HG03045 (cell line): ENCODE results near the gene SMIM21.

Experiments used
- ATAC-seq: cut with Tn5 transposase; IDR thresholded peaks from one replicate; pipeline ENCODE4 v1.9.1; 2021; ENCODE audit warnings: mild to moderate bottlenecking, moderate library complexity; ENCODE audit not compliant: unreplicated experiment

The SMIM21 gene

DNA sequence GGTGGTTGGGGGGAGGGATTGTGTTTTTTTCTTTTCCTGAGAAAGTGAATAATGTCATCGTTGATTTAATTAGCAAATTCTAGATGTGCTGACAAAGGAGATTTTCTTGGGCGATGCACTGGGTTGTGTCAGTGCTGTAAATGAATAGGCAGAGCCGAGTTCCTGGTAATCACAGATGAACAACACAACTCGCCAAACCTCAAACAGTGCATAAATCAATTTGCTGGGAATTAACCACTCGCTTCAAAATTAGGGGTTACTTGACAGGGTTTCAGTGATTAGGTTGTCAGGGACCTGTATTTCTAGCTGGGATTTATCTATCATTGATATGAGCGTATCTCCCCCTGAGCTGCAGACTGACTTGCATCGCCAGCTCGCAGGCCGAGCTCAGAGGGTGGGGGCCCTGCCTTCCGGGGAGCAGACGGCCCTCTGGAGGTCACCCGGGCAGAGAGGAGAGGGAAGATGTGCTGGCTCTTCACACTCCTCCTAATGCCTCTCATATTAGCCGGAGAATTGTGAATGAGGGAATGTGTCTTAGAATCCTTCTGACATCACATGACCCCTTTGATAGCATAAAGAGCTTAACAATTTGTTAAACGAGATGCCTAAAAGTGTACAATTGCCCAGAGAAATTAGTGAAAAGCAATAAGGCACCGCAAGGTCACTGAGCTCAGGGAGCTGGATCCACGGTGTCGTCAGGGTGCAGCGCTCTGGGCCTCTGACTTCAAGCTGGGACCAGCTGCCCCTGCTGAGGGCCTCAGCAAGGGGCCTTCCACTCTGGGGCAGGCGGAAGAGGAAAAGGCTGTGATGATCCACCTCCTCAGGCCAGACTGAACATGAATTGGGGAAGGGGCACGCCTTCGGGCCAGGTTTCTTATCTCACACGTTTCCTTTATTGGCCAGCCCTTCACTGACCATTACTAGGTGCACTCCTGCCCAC lies 48.9 kb downstream of the SMIM21 start:
- no peak for ATAC-seq

DNA sequence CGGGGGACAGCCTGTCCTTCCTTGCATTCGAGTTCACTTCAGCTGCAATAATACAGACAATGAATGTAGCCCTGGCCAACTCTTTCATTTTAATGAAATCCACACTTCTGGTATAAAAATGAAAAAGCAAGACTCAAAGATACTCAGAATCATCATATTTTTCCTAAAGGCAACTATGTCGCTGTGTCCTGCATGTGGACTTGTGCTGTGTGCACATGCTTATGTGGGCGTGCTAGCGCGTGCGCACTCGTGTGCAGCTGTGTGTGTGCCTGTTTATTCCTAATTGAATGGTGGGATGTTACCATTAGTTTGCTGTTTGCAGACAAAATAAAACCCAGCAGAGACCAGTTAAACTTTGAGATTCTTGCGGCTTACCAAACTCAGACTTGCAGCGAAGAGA lies 49.6 kb downstream of the SMIM21 start:
- ATAC-seq, result no peak

DNA sequence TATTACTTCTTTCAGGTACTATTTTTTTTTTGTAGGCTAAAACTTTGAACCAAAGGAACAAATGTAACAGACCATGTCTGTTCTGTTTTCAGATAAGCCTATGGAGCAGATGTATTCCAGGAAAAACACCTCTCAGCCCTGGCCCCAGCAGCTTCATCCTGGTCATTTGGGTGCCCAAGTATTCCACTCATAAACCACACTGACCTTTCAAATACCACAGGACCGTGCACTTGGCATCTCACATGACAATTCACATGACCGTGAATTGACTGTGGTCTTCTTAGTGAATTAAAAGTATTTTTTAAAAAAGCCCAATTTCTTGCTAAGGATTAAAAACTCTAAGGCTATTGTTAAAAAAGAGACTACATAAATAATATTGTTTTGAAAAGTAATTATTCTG lies 50.2 kb downstream of the SMIM21 start:
- no peak for ATAC-seq

DNA sequence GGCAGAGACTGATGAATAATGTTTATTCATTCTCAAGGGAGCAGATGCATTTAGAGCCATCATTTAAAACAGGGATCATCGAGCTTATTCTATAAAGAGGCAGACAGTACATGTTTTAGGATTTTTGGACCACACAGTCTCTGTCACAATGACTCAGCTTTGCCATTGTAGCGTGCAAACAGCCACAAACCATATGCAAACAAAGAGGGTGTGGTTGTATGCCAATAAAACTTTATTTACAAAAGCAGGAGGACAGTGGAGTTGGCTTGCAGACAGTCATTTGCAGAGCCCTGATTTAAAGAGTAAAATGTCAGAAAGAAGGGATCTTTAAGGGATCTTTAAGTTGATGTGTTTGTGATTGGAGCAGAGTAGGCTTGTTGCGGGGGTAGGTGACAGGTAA lies 51.5 kb downstream of the SMIM21 start:
- no peak for ATAC-seq

DNA sequence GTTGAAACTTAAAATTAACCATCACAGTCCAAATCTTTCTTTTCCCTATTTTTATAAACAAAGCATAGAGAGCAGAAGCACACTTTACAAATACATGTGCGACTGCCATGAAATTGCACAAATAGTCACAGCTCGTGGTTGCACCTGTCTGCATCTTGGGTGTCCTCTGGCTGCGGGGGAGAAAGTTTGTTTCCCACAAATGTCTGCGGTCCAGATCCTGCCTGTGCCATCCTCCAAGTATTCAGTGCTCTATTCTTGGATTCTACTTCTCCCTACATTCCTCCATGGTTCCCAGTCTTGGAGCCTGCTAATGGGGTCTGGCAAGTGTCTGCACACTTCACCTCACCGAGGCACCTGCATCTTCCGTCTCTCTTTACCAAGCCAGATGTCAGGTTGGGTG lies 52.2 kb downstream of the SMIM21 start:
- no peak for ATAC-seq

DNA sequence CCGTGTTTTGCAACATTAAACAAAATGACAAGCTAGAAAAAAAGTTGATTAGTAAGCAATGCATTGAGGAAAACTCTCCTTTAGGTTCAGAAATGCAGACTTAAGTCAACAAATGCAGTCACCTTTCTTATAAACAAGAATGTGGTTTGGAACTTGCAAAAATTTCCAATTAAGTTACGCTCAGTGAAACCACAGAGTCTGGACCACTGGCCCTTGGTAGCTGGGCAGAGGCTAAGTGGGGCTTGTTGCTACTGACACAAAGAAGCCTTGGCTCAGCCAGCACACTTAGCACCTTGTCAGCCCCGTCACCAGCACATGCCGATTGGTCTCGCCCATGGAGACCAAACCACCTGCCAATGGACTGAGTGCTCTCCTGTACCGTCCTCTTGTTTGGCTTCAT lies 53.0 kb downstream of the SMIM21 start:
- ATAC-seq, result no peak

DNA sequence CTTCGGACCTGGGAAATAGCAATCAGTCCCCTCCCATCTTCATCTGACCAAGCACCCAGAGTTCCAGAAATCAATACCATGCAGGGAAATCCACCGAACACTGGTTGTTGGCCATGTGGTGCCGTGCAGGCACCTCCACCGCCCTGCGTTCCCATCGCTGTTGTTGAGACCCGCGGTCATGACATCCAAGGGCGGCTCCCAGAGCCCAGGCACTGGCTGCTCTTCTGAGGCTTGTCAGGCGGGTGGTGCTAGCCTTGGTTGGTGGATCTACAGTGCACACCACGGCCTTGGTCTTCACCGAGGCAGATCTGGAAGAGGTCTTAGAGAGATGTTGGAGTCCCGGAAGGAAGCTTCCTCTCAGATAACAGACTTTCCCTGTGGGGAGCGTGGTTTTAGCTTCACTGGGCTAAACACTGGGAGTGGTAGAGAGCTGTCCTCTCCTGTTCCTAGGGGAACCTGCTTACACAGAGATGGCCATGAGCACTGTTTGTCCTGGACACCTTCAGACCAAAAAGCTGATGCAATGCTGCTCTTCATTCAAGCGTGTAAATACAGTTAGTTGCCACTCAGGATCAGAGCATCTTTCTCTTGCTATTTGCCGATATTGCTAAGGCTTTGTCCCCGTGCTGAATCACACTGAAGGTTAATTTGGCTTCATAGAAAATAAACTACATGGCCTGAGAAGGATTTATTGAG lies 58.3 kb downstream of the SMIM21 start:
- no peak for ATAC-seq

DNA sequence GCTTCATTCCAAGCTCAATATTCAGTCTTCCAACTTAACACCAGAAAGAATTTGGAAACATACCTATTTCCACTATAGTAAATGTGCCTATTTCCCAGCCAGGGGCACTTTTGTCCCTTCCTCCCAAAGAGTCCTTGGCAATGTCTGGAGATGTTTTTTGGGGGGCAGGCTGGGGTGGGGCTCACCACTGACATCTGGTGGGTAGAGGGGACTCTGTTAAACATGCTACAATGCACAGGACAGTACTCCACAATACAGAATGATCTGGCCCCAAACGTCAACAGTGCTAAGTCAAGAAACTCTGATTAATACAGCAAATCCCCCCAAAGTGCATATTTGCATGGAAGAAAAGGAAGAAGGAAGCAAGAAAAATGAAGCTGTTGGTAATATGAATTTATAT lies 61.7 kb downstream of the SMIM21 start:
- no peak for ATAC-seq

DNA sequence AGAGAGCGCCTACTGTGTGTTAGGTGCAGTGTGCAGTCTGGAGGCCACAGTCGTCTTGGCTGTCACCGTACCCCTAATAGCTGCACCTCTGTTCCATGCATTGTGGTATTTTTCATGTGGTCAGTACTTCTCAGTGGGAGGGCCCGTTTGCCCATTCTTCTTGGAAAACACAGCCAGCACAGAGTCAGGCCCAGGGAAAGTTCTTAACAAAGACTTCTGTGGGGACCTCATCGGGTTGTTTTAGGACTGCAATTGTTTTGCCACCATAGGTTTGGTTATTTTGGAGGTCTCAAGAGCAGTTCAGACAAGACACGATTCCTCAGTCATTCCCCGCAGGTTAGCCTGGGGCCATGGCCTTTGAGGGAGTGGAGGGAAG lies 62.3 kb downstream of the SMIM21 start:
- no peak for ATAC-seq

DNA sequence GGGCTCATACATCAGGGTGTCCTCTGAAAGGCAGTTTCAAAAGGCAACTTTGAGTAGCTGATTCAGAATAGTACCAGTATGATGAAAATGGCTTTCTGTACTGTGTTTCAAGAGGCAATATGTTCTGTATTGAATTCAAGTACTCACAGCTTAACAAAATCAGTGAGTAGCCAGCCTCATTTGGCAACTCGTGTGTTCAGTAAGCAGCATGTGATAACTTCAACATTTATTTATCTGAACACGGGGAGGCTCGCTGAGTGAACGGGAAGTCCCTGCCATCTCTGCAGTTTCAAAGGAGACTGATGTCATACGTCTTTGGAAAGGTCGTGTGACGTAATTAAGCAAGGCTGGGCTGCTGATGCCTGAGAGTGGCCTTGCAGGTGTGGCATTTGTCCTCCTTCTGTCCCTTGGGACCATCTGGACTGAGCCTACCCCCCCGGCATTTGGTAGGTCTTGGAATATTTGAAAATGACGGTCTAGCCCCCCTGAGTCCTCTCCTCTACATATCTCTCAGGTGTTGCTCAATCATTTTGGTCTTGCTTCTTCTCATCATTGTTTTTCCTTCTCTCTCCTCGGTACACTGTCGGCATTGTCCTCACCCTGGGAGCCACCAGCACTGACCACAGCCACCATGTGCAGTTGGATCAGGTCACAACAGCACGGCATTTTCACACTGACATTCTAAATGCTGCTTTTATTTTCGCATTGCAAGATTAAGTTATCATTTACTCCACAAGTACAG lies 62.8 kb downstream of the SMIM21 start:
- ATAC-seq, result no peak

DNA sequence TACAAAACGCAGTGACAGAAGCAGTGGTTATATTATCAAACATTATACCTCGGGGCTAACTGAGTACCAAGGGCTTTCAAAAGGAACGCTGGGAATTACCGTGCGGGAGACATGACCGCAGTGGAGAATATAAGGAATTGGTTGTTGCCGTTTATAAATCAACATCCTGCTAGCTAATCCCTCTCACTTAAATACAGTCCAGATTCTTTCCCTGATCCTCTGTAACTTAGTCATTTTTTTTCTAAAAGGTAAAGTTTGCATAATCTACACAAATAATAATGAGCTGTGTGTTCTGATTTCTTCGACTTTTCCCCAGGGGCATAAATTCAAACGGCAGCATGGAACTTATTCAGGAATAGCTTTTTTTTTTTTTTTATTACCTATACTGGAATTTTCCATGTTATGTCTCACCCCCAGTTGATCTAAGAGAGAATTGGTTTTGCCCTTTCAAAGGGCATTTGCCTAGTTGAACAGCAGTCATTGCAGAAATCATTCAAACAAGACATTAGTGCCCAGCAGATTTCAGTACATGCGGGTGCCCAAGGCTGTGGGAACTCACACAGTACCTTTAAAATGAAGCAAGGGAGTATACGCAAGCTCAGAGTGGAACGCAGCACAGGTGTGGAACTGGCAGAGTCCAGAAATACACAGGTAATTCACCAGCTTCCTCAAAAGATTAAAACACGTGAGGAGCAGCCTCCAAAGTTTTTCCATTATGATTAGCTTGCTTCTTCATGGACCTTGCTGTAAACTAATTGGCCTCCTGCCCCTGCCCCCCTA lies 63.9 kb downstream of the SMIM21 start:
- no peak for ATAC-seq

DNA sequence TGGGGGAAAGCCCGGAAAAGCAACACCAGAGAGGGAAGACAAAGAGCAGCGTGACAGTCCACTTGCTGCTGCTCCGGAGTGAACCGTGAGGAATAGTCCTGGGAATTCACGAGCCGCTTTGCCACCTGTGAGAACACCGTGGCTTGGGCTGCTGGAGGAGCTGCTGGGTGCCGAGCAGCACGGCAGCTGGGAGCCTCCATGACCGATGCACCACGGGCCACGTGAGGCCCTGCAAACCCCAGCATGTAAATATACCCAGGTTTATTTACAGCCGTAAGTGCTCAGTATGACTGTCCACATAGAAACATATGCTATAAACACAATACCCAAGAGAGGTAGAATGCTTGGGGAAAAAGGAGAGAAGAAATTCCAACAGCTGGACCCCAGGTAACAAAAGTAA lies 65.1 kb downstream of the SMIM21 start:
- ATAC-seq, result no peak

DNA sequence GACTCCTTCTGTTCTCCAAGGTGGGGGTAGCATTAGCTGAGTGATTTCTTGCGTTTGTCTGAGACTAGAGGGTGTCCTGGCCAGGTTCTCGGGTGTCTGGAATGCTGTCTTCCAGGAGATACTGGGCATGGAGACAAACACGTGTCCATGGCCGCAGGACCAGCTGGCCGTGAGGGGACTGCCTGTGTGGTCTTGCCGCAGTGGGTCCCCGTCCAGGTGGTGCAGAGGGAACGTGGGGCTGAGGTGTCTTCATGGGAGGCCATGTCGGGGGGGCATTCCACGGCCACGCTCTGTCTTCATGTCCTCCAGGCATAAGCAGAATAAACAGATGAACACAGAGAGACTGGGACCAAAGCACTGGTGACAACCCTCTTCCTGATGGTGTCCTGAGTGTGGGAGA lies 66.6 kb downstream of the SMIM21 start:
- ATAC-seq, result no peak

DNA sequence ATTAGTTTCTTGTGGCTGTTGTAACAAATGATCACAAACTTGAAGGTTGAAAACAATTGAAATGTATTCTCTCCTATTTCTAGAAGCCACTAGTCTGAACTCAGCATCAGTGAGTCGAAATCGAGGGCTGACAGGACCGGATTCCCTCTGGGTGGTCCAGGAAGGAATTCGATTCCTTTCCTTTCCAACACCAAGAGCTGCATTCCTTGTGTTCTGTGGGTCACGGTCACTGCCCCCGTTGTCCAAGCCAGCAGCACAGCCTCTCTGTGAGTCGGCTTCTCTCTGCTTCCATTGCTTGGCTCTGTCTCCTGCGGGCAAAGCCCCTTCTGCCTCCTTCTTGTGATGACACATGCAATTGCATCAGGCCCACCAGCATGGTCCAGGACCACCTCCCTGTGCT lies 67.3 kb downstream of the SMIM21 start:
- ATAC-seq, result no peak
